Body of pancreas (tissue), 4 donors: Measurements from ENCODE around the gene ZNF408. TPM values are rescaled to one million over a fixed set of nuclear protein-coding genes. Genes with fewer than 3 reads are reported as not detected.

Experiments
- ATAC-seq: fragments of 150-250 bp; one replicate; pipeline ENCODE4 v1.9.1; 2016
- DNase-seq, 4 donors: peaks; one replicate each; pipeline ENCODE4 v3.0.0-alpha.2; 2019
- H3K27ac ChIP-seq, 4 donors: fragments of 200-600 bp; sonication (generic); 1 replicate in 3 of 4; 2 replicates in 1 of 4; pipeline versions ENCODE4 v1.5.1 to v1.6.1; 2016 to 2019; ENCODE audit warnings: mild to moderate bottlenecking in 1 of 4, mixed read lengths in 1 of 4, moderate library complexity in 1 of 4
- H3K27me3 ChIP-seq, 2 donors: fragments of 200-600 bp; sonication (generic); one replicate each; pipeline ENCODE4 v1.6.0; 2016; ENCODE audit warnings: mild to moderate bottlenecking in 1 of 2
- H3K36me3 ChIP-seq, 2 donors: fragments of 200-600 bp; sonication (generic); replicated peaks in 1 of 2; 2 replicates each; pipeline ENCODE4 v1.5.1; 2016; ENCODE audit warnings: low read depth in 2 of 2; ENCODE audit not compliant: insufficient read depth in 1 of 2
- H3K4me1 ChIP-seq: fragments of 200-600 bp; sonication (generic); one replicate; pipeline ENCODE4 v1.6.0; 2016
- H3K4me3 ChIP-seq, 2 donors: fragments of 200-600 bp; sonication (generic); 1 replicate in 1 of 2; 2 replicates in 1 of 2; pipeline ENCODE4 v1.5.1; 2016 to 2019
- H3K9me3 ChIP-seq, 3 donors: fragments of 200-600 bp; sonication (generic); 1 replicate in 2 of 3; 2 replicates in 1 of 3; pipeline ENCODE4 v1.5.1; 2016
- POLR2A ChIP-seq, 3 donors: fragments of 450-650 bp; IDR thresholded peaks; one replicate each; pipeline ENCODE4 v1.6.1; 2016; ENCODE audit warnings: antibody characterized with exemption in 3 of 3, mild to moderate bottlenecking in 2 of 3
- WGBS, 2 donors: methylation state at CpG; one replicate each; pipeline ENCODE4 v1.1.5; 2017; 5-methylcytosine and 5-hydroxymethylcytosine counted together
- intact Hi-C: fragments of 100-400 bp; cut with DNase I; formaldehyde crosslinking; loops from one replicate; pipeline ENCODE4 v1.15.1; 2023
- total RNA-seq, 2 donors: library from RNA; depleted of rRNA; stranded (reverse); fragments of >200 nt; gene quantifications; one replicate each; pipeline ENCODE4 v1.1.0, GENCODE V29; 2016
- TF ChIP-seq, protein P1 (sequence below), 7 experiments: fragments of 450-650 bp in 4 of 7; fragments of 200-600 bp in 3 of 7; sonication (generic) in 3 of 7; IDR thresholded peaks; one replicate each; pipeline ENCODE4 v1.5.1; 2016 to 2019; ENCODE audit warnings: antibody characterized with exemption in 7 of 7

Gene ZNF408
- total RNA-seq, 2 donors from 2014 or later: 6.5 to 7.9 TPM

DNA sequence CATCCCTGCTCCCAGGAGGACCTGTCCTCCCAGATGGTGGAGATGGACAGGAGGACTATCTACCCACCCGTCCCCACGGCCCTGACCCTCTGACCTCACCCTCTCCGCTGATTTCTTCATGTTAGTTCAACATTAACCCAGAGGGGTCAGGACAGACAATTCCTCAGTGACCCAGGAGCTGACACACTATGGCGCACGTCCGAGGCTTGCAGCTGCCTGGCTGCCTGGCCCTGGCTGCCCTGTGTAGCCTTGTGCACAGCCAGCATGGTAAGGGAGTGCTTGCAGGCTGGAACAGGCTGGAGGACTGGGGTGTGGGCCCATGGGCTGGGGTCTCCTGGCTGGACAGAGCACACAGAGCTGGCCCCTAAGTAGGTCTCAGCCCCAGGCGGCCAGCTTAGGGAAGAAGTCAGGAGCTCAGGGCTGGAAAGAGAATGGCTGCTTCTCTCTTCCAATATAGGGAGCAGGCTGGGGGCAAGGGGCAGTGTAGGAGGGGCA is 18.3 kb downstream of the ZNF408 start, which contains the start of gene F2:
Gene F2 (plus strand): TSS at position 166 of the 495 bp plus-strand sequence. CDS start 23 bp downstream, at position 189.
- ATAC-seq (no peak), DNase-seq (no peak)
- H3K4me3 ChIP-seq: no peak within 1 kb of the TSS
- H3K4me1 ChIP-seq: peaks cover 9% of the 10 kb centered on the region
- no peaks in the 10 kb centered on the region for H3K9me3 ChIP-seq
- WGBS, 2 donors: 49% methylated on average over 3 to 7 of the region's 7 CpGs
- intact Hi-C loops: no loop called here
- no peak for TF ChIP-seq POLR2A (IDR thresholded peaks at IDR 0.05)
- TF ChIP-seq, protein P1, sequence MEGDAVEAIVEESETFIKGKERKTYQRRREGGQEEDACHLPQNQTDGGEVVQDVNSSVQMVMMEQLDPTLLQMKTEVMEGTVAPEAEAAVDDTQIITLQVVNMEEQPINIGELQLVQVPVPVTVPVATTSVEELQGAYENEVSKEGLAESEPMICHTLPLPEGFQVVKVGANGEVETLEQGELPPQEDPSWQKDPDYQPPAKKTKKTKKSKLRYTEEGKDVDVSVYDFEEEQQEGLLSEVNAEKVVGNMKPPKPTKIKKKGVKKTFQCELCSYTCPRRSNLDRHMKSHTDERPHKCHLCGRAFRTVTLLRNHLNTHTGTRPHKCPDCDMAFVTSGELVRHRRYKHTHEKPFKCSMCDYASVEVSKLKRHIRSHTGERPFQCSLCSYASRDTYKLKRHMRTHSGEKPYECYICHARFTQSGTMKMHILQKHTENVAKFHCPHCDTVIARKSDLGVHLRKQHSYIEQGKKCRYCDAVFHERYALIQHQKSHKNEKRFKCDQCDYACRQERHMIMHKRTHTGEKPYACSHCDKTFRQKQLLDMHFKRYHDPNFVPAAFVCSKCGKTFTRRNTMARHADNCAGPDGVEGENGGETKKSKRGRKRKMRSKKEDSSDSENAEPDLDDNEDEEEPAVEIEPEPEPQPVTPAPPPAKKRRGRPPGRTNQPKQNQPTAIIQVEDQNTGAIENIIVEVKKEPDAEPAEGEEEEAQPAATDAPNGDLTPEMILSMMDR (IDR thresholded peaks at IDR 0.05): no peak
- no peaks in the 10 kb centered on the region for H3K27me3 ChIP-seq
- H3K36me3 ChIP-seq: no peaks in the 10 kb centered on the region
- no peak within 1 kb of the TSS for H3K27ac ChIP-seq

GRCh38 chr11:46719543-46720218 is 18.9 kb downstream of the ZNF408 start:
- intact Hi-C loops: no loop called here
- Histone ChIP-seq H3K9me3 (no peaks in the 10 kb centered on the region), H3K27me3 (no peaks in the 10 kb centered on the region), H3K36me3 (no peaks in the 10 kb centered on the region), H3K4me3 (no peak overlapping the region), H3K4me1 (peaks cover 9% of the 10 kb centered on the region), H3K27ac (no peak overlapping the region)
- ATAC-seq (no peak), DNase-seq (no peak)
- 91 to 93% methylated on average over 22 to 25 of the region's 25 CpGs for WGBS, 2 donors
- TF ChIP-seq POLR2A (IDR thresholded peaks at IDR 0.05): no peak
- TF ChIP-seq, protein P1 (IDR thresholded peaks at IDR 0.05): no peak

DNA sequence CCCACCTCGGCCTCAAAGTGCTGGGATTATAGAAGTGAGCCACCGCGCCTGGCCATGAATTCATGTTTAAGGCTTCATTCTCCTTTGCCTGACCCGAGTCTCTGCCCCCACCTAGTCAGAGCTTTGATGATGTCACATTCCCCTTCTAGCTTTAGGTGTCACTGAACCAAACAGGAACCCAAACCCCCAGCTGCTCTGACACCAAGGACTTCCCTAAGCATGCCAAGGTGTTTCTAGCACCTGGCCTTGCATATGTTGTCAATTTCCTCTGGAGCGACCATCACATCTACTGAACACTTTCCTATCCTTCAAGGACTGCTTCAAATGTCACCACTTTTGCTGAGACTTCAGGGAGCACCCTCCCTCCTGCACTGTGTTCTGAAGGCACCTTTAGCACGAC is 20.5 kb downstream of the ZNF408 start:
- TF ChIP-seq, protein P1 (IDR thresholded peaks at IDR 0.05): no peak
- no peak for TF ChIP-seq POLR2A (IDR thresholded peaks at IDR 0.05)
- intact Hi-C loops: no loop called here
- DNase-seq (no peak), ATAC-seq (no peak)
- Histone ChIP-seq H3K4me1 (peaks cover 9% of the 10 kb centered on the region), H3K4me3 (no peak overlapping the region), H3K9me3 (no peaks in the 10 kb centered on the region), H3K36me3 (no peaks in the 10 kb centered on the region), H3K27me3 (no peaks in the 10 kb centered on the region), H3K27ac (no peak overlapping the region)
- 78 to 83% methylated on average over 6 of the region's 6 CpGs for WGBS, 2 donors

DNA sequence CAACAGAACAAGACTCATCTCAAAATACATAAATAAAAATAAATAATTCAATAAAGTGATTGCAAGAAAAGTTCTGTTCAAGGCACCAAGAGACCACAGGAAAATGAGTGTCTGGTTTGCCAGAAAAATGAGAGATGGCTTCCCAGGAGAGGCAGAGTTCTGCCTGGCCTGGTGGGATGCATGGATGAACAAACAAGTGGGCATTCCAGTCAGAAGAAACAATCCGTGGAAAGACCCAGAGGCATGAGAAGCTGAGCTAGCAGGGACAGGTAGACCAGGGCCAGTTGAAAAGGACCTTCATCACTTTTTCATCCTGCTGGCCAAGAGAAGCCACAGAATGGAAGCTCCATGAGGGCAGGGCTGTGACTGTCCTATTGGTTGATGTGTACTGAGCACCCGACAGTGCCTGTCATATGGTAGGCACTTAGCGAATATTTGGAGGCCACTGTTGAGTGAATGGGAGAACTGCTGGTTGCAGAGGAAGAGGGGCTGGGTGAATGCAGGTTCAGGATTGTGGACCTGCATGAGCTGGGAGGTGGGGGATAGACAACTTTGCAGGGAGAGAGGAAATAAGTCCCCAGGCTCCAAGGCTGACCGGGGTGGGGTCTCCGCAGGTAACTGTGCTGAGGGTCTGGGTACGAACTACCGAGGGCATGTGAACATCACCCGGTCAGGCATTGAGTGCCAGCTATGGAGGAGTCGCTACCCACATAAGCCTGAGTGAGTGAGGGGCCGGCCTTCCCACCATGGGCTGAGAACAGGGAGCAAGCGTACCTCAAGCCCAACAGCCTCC is 21.9 kb downstream of the ZNF408 start:
- ATAC-seq: no peak
- intact Hi-C loops: no loop called here
- H3K4me3 ChIP-seq: no peak overlapping the region
- no peak overlapping the region for H3K27ac ChIP-seq
- H3K36me3 ChIP-seq: no peaks in the 10 kb centered on the region
- no peaks in the 10 kb centered on the region for H3K9me3 ChIP-seq
- no peaks in the 10 kb centered on the region for H3K27me3 ChIP-seq
- no peak for DNase-seq
- 89 to 91% methylated on average over 9 to 11 of the region's 11 CpGs for WGBS, 2 donors
- TF ChIP-seq, protein P1 (IDR thresholded peaks at IDR 0.05): no peak
- no peak for TF ChIP-seq POLR2A (IDR thresholded peaks at IDR 0.05)
- H3K4me1 ChIP-seq: peaks cover 8% of the 10 kb centered on the region
